ENCODE measurements around the gene SLC39A6.
"Not testable (repeated sequence)": the region's sequence is repeated elsewhere in the genome, so short reads cannot be mapped to it uniquely, and the experiment has no call there.

SLC39A6 gene

DNA sequence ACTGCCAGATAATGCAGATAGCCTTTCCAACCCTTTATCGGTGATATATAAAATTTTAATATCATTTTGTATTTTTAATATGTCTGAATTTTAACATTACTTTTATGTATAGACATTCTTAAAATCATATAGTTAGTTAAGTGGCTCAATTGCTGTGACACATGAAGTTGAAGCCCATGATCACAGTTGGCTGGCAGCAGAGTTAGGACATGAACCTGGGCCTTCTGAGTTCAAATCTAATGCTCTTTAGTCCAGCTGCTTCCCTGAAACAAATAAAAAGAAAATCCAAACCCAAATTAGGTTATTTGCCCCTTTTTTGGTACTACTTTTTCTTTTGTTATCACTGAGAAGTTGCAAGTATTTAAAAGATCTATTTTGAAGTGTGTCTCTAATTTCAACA is 6.1 kb upstream of the SLC39A6 start:
- no peak for DNase-seq (ENCODE audit: low read depth in 3 of 3)

DNA sequence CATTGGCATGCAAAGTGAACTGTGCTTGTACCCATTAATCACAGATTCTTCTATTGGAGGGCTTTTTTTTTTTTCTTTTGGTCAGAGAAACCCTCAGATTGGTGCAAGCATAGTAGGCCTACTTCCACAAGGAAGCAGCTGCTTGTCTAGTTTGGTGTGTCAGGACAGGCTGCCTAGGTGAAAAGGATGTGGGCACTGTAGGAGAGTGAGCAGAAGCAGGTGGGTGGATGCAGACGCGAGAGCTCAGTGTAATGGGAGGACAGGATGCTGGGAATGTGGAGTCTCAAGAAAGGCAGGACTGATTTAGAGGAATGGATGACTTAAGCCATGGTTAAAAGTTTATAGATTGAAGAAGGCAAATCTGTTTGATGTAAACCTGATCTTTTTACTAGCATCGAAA is 3.6 kb upstream of the SLC39A6 start:
- no peak for DNase-seq (ENCODE audit: low read depth in 3 of 3)

DNA sequence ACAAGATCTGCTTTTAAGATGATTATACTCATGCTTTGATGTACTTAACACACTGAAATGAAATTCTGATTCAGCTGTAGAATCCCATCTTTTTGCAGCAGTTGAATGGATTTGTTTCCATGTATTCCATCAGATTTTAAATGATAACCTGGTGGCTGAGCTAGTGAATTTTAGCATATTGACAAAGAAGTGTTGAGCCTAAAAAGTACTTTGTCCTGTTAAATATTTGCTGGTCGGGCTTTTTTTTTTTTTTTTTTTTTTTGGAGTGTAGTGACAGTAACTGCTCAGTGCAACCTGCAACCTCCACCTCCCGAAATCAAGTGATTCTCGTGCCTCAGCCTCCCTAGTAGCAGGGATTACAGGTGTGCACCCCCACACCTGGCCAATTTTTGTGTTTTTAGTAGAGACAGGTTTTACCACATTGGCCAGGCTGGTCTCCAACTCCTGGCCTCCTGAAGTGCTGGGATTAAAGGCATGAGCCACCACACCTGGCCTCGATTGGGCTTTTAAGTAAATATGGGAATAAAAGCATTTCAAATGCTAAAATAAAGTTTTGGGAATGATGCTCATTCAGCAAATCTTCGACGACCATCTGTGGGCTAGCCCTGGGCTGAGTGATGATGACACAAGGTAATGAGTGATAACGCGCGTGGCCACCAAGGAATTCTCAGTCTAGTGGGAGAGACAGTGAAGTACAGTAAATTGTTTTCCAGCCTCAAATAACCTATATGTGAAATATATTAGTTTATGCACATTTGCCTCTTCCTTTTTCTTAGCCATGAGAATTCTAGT is 2.7 kb upstream of the SLC39A6 start:
- DNase-seq (ENCODE audit: low read depth in 3 of 3), result no peak

DNA sequence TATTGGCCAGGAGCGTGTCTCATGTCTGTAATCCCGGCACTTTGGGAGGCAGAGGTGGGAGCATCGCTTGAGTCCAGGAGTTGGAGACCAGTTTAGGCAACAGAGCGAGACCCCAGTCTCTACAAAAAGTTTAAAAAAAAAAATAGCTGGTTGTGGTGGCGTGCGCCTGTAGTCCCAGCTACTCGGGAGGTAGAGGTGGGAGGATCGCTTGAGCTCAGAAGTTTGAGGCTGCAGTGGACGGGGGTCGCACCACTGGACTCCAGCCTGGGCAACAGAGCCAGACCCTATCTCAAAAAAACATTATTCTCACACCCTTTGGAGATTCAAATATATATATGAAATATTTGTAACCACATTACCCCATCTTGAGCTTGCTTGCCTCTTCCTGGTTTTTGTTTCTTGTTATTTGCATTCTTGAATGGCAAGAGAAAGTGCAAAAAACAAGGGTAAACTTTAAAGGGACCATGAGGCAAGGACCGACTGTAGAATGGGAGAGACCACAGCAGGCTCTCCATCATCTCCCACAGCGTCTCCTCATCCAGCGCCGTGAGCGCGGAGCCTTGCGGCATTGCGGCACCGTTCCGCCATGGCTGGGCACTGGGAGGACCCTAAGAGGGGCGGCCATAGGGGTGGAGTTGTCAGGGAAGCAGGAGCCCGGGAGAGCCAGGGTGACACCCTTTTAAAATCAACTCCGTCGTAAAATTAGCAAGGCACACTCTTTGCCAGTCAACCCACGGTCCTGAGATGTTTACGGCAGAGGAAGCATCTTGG is 1.9 kb upstream of the SLC39A6 start:
- DNase-seq (ENCODE audit: low read depth in 3 of 3), result no peak

DNA sequence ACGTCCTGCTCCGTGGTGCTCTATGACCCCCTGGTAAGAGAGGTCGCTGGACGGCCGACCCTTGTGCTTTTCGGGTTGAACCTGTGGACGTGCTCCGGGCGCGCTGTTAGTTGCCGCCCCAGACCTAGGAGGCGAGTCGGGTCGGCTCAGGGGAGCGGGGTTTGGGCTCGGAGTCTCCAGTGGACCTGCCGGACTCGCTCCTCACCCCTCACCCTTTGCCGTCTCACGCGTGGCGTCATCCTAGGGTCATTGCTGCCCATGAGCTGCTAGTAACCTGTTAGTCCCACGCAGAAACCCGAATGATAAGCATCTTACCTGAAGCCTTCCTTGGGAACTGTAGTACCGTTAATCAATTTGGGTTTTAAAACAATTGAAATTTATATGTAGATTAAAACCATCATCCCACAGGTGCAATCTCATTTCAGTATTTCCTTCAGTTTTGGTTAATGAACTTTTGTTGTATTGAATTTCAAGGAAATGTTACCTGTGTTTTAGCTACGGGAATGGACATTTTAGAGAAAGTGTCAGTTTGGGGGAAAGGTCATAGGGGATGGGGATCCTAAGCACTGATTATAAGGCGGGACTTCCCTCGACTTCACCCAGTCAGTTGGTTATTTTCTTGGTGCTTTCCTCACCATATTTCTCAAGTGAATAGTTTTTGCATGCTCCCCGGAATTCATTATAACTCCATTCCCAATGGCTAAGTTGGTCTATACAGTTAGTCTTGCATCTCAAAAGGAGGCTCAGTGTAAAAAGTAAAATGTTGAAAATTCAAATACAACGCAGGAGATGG is 1.1 kb upstream of the SLC39A6 start:
- no peak for DNase-seq (ENCODE audit: low read depth in 3 of 3)

DNA sequence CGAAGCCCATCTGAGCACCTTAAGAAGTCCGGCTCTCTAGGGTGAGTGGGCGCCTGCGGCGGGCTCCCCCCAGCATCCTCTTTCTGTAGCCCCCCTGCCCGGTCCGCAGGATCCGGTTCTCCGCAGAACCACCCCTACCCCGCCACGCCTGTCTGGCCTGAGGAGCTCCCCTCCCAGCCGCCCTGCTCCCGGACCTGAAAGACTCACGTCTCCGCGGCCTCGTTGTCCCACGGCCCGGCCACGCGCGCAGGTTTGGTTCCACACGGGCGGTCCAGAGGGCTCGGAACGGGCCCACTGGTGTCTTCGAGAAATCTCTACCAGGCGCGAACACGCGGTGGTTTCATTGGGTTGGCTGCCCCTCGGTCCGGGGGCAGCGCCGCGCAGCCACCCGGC is 237 bp downstream of the SLC39A6 start:
- no peak for DNase-seq (ENCODE audit: low read depth in 3 of 3)

DNA sequence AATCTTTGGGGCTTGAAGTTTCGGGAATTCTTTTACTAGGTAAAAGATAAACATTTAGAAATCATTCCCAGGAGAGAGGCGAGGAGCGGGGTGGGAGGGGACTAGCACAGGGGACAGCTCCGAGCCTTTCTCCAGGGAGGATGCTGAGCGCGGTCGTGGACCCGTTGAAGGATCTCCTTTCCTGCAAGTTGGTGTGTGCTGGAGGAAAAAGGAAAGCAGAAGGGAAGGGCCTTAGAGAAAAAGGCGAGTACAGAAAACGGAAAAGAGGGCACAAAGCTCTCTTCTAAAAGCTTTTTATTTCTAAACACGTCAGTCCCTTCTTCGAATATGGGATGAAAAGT is 640 bp downstream of the SLC39A6 start:
- no peak for DNase-seq (ENCODE audit: low read depth in 3 of 3)

DNA sequence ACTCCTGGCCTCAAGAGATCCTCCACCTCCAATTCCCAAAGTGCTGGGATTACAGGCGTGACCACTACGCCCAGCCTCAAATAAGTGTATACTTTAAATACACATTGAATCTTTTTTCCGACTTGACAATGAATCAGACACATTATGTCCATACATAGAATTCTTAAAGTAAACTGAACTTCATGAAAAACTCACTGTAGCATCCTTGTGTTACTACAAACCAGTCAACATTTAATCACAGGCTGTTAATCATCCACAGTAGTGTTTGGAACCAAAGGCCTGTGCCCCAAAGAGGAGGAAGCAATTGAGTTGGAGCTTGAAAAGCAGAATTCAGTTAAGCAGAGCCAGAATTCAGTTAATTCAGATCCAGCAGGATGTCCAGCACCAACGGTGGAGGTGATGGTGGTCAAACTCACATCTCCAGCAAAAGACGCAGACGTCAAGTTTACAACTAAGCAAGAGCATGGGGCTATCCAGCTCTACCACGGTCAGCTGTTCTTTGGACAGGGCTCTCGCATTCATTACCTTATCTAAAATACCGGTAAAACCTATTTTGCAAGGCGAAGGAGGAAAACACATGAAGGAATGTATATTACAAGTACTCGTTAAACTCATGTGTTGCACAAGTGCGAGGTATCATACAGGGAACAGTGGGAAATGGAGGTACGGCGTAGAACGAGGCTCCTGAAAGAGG is 1.2 kb downstream of the SLC39A6 start:
- no peak for DNase-seq (ENCODE audit: low read depth in 3 of 3)

DNA sequence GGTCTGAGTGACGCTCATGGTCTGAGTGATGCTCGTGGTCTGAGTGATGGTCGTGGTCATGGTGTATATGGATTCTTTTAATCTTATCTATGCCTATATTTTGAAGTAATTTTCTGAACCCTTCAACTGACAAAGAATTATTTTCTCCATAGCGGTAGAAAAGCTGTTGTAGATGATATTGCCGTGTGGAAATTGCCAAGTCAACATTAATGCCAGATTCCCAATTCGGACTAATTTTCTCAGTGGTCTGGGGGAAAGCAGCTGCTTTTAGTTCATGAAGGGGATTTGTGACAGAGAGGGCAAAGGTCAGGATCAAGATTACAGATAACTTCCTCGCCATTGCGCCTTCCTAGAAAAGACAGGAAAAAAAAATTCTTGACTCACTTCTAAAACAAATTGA is 2.5 kb downstream of the SLC39A6 start:
- no peak for DNase-seq (ENCODE audit: low read depth in 3 of 3)

DNA sequence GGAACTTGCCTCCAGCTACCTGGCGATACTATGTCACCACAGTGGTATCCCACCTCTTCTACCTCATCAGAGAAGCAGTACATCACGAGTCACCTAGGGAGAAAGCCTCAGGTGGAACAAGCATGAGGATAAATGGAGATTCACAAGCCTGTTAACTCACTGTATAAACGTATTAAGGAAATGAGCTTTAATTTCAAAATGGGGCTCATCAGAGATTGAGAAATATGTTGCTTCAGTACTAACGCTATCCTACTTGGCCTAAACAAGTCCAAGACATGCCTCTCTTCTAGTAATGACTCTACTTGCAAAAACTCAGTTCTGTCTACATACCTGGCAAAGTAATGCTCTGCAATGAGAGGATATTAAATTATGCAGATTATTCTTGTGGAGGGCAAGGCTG is 4.3 kb downstream of the SLC39A6 start:
- no peak for DNase-seq (ENCODE audit: low read depth in 3 of 3)

DNA sequence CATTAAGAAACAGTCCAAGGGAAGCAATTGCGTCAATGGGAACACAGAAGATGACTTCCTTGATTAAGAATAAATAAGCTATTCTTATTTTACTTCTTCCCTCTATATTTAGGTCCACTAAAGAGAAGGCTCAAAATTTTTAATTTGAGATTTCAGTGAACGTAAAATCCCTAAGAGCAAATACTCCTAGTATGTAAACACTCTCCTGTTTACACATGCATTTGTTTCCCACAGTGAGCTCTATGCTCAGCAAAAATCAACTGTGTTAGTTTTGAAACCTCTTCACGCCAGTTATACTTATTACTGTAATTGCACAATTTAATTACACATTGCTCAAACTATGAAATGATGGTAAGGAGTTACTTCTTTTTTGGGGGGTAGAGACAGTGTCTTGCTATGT is 8.8 kb downstream of the SLC39A6 start:
- no peak for DNase-seq (ENCODE audit: low read depth in 3 of 3)

DNA sequence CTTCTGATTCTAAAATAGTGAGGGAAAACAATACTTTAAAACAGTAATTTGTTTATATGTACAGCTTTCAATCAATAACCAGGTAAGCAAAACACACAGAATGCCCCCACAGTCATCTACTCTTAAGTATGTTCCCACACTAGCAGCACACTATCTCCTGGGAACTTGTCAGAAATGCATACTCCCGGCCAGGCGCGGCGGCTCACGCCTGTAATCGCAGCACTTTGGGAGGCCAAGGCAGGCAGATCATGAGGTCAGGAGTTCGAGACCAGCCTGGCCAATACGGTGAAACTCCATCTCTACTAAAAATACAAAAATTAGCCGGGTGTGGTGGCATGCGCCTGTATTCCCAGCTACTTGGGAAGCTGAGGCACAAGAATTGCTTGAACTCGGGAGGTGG is 12.4 kb downstream of the SLC39A6 start:
- DNase-seq (ENCODE audit: low read depth in 3 of 3), result not testable (repeated sequence)

DNA sequence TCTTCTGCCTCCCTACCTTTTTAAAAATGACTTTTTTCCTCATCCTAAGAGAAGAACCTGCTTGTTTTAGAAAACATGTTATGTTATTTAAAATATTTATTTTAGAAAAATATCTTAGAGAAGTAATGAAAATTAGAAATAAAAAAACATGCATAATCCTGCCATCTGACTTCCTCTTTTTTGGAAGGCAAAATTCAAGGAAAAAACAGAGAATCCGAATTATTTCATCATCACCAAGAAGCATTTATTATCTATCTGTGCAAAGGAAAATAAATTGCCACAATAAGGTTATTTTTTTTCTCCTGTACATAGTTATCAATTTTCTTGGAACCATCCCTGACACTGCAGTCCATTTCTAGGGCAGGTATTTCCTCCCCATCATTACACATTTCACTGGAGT is 14.4 kb downstream of the SLC39A6 start:
- DNase-seq (ENCODE audit: low read depth in 3 of 3), result no peak

DNA sequence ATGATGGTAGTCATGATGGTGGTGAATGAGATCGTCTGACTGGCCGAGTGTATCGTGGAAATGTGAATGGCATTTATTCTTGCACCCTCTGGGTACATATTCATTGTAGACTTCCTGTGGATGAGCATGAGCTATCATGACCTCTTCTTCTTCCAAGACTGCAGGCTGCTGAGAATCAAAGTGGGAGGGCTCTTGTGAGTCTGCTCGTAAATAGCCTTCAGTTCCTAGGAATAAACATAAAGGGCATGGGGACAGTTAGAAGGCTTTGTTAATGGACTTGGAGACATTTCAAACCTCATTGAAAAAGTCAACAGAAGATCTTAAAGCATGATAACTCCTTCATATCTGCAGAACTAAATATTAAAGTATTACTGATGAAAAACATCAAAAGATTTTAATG is 14.9 kb downstream of the SLC39A6 start:
- DNase-seq (ENCODE audit: low read depth in 3 of 3), result no peak

DNA sequence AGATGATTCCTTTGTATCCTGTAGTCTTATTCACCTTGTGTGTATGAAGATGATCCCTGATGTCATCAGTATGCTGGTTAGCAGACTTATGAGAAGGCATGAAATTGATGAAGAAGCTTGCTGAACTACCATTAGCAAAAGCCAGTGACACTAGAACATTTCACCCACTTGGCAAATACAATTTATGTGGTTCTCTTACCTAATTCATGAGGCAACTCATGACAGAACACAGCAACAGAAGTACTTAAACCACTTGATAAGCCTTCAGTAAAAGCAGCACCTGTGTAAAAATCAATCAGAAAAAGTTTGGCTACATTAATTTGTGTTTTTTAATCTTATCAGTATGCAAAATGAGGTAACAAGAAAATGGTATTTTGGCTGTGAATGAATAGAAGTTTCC is 16.8 kb downstream of the SLC39A6 start:
- no peak for DNase-seq (ENCODE audit: low read depth in 3 of 3)

DNA sequence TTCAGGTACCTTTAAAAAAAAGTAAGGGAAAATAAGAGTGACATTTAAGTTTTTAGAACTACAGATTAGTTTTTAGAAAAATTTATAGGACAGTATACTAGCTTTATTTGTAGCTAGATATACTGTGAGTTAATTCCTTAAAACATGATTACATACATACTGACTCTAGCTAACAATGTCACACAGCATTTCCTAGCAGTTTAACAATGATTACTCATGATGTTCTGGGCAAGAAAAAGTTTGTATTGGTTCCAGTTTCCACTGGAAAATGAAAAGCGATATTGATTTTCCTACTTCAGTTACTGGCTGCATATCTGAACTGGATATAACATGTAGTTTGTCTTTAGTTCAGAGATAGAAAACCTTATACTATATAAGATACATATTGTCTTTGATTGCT is 19.4 kb downstream of the SLC39A6 start:
- no peak for DNase-seq (ENCODE audit: low read depth in 3 of 3)

DNA sequence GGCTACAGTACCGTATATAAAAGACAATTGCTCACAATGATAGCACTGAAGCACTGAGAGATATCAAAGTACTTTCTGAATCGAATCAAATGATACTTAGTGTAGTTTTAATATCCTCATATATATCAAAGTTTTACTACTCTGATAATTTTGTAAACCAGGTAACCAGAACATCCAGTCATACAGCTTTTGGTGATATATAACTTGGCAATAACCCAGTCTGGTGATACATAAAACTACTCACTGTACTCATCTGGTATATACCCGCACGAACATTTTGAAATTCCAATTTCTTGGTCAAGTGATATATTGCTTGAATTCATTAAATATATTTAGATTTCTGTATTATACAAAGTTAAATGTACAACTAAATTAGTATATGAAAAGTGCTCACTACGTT is 20.5 kb downstream of the SLC39A6 start:
- no peak for DNase-seq (ENCODE audit: low read depth in 3 of 3)

DNA sequence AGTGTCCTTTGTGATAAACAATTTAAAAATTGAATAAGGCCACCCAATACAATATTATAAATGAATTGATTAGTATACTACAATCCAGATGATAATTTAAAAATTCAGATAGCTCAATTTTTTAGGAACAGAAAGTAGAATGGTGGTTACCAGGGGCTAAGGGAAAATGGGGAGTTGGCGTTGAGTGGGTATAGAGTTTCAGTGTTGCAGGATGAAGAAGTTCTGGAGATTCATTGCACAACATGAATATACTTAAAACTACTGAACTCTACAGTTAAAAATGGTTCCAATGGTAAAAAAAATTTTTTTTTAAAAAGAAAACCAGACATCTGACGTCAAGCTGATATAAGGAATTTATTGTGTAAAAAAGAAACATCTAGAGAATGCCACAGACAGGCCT is 20.9 kb downstream of the SLC39A6 start:
- DNase-seq (ENCODE audit: low read depth in 3 of 3), result no peak

DNA sequence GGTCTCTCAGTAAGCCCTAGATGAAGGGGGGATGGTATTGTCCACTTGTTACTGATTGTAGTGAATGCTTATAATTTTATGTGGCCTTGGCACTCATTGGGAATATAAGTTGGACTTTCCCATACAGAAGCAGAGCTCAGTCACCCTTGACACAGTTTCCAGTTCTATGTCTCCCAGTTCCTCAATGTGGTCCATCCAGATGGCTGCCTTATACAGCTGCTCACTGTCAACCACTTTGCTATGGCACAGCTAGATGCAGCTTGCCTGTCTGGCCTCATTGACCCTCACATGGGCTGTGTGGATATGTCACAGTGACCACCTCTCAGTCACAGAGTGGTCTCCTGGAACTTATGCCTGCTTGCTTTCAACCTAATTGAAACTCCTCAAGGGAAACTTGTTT is 21.7 kb downstream of the SLC39A6 start:
- DNase-seq (ENCODE audit: low read depth in 3 of 3), result no peak

DNA sequence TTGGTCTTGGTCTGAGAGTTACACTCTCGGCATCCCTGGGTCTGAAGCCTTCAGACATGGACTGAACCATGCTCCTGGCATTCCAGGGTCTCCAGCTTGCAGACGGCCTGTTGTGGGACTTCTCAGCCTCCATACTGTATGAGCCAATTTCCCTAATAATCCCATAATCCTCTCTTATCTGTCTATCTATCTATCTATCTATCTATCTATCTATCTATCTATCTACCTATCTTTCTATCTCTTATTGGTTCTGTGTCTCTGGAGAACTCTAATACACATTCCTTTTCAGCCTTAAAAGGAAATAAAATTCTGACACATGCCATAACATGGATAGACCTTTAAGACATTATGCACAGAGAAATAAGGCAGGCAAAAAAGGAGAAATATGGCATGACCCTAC is 24.4 kb downstream of the SLC39A6 start:
- DNase-seq (ENCODE audit: low read depth in 3 of 3), result no peak

DNA sequence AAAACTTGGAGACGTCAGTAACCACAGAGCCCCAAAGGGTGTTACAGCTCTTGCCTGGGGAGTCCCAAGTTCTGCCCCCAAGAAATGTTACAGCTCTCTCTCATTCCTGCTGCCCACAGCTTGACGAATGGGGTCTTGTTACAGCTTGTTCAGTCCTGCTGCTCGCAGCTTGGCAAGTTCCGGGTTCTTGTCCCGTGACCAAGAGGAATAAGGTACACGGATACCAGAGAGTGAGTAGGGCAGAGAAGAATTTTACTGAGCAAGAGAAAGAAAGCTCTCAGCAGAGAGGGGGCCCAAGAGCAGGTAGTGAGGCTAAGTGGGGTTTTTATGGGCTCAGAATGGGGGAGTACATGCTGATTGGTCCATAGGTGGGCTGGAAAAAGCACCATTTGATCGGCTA is 27.2 kb downstream of the SLC39A6 start:
- no peak for DNase-seq (ENCODE audit: low read depth in 3 of 3)

DNA sequence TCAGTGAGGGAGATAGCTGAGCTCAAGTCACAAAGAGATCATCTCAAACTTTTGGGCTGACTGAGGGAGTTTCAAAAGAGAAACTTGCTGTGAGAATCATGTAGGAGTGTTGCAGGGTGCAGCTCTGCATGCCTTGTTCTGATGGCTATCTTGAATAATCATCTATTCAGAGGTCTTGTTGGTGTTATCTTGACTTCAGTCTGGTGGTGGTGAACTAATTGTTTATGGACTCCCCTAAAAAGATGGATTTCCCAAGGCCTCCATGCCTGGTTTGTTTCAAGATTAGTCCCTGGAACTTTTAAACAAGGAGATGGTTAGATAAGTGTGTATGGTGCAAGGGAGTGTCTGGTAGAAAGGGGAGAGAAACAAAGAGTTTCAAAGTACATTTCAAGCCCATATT is 29.8 kb downstream of the SLC39A6 start:
- DNase-seq (ENCODE audit: low read depth in 3 of 3), result no peak

All from stimulated activated CD4-positive, alpha-beta T cell treated with anti-CD3 and anti-CD28 coated beads, TNF-alpha, amount 100 ng/mL, for 48 hours (primary cell).